PC-9 (cell line): ENCODE measurements around the gene INPP5A. TPM values are rescaled to one million over a fixed set of nuclear protein-coding genes. Genes with fewer than 3 reads are reported as not detected.

Experiments used
- BruUV-seq: library from RNA; stranded (reverse); fragments of 400-500 nt; replicated peaks from 2 replicates; lab custom pipeline; 2021; lab: Mats Ljungman, UMichigan
- CTCF ChIA-PET: fragments of 300-600 bp; sonication (Branson Sonifier 250); formaldehyde crosslinking; loops from one replicate; lab custom pipeline; 2022; ENCODE audit warnings: antibody characterized with exemption; lab: Charles Lee
- POLR2A ChIA-PET: fragments of 300-600 bp; sonication (Branson Sonifier 250); formaldehyde crosslinking; loops from one replicate; lab custom pipeline; 2022; ENCODE audit warnings: antibody characterized with exemption; ENCODE audit not compliant: unreplicated experiment; lab: Charles Lee
- DNase-seq, 2 experiments: peaks; one replicate each; pipeline versions ENCODE4 v3.0.0 to v3.0.0-alpha.2; 2015 to 2022; ENCODE audit warnings: mixed read lengths in 1 of 2
- H2AFZ ChIP-seq: fragments of 200-600 bp; sonication (generic); 2 replicates; pipeline ENCODE4 v1.8.1; 2017; ENCODE audit warnings: antibody characterized with exemption
- H3F3A ChIP-seq: fragments of 200-600 bp; sonication (generic); 2 replicates; pipeline ENCODE4 v1.8.1; 2017; ENCODE audit warnings: antibody characterized with exemption, mild to moderate bottlenecking, low read depth; ENCODE audit not compliant: insufficient read depth
- H3K27ac ChIP-seq: fragments of 200-600 bp; sonication (generic); 2 replicates; pipeline ENCODE4 v1.6.1; 2016; ENCODE audit warnings: mixed run types
- H3K27me3 ChIP-seq: fragments of 200-600 bp; sonication (generic); 2 replicates; pipeline ENCODE4 v1.6.1; 2016; ENCODE audit warnings: low read depth, mixed run types; ENCODE audit not compliant: insufficient read depth
- H3K36me3 ChIP-seq: fragments of 200-600 bp; sonication (generic); 2 replicates; pipeline ENCODE4 v1.6.1; 2016; ENCODE audit warnings: low read depth, mixed run types
- H3K4me1 ChIP-seq: fragments of 200-600 bp; sonication (generic); replicated peaks from 2 replicates; pipeline ENCODE4 v1.6.1; 2016; ENCODE audit warnings: mixed run types; ENCODE audit not compliant: insufficient read depth
- H3K4me2 ChIP-seq: fragments of 200-600 bp; sonication (generic); 2 replicates; pipeline ENCODE4 v1.6.1; 2017; ENCODE audit warnings: mixed run types
- H3K4me3 ChIP-seq: fragments of 200-600 bp; sonication (generic); 2 replicates; pipeline ENCODE4 v1.6.1; 2016; ENCODE audit warnings: mixed run types
- H3K79me2 ChIP-seq: fragments of 200-600 bp; sonication (generic); 2 replicates; pipeline ENCODE4 v1.6.1; 2017; ENCODE audit warnings: low read depth, mixed run types
- H3K9me2 ChIP-seq: fragments of 200-600 bp; sonication (generic); 2 replicates; pipeline ENCODE4 v1.8.1; 2017; ENCODE audit warnings: mild to moderate bottlenecking; ENCODE audit not compliant: insufficient read depth
- H3K9me3 ChIP-seq: fragments of 200-600 bp; sonication (generic); 2 replicates; pipeline ENCODE4 v1.8.1; 2016; ENCODE audit warnings: low read depth; ENCODE audit not compliant: insufficient read depth
- H4K20me1 ChIP-seq: fragments of 200-600 bp; sonication (generic); 2 replicates; pipeline ENCODE4 v1.8.1; 2017; ENCODE audit not compliant: insufficient read depth
- CTCF ChIP-seq: fragments of 200-600 bp; sonication (generic); conservative IDR thresholded peaks from 2 replicates; pipeline ENCODE4 v1.6.1; 2017; ENCODE audit warnings: mixed run types, antibody characterized with exemption, mild to moderate bottlenecking, moderate library complexity
- EZH2 ChIP-seq: fragments of 200-600 bp; sonication (generic); IDR thresholded peaks from 2 replicates; pipeline ENCODE4 v1.8.0; 2017; ENCODE audit warnings: antibody characterized with exemption, low read depth
- intact Hi-C: fragments of 100-400 bp; cut with micrococcal nuclease; formaldehyde crosslinking; loops from one replicate; pipeline ENCODE4 v1.10.0; 2022; ENCODE audit not compliant: unreplicated experiment
- total RNA-seq: library from RNA; stranded (reverse); gene quantifications from 2 replicates; pipeline ENCODE4 v1.2.3, GENCODE V29; 2021

INPP5A gene
- total RNA-seq, 1 experiment from 2014 or later: 18.4 TPM

- H3K9me3 ChIP-seq: no peaks in the 10 kb centered on the region
- intact Hi-C loops: no loop called here
- H3K27me3 ChIP-seq: no peaks in the 10 kb centered on the region
- no peaks in the 10 kb centered on the region for H3K79me2 ChIP-seq
- ChIA-PET CTCF (no interaction called here), POLR2A (no interaction called here)
- no peak overlapping the region for H2AFZ ChIP-seq
- no peak for DNase-seq
- no peak overlapping the region for H3K4me2 ChIP-seq
- TF ChIP-seq CTCF: no peak
- no peak for TF ChIP-seq EZH2
- H4K20me1 ChIP-seq: no peaks in the 10 kb centered on the region
- BruUV-seq: no TSS peak
- H3K9me2 ChIP-seq: no peaks in the 10 kb centered on the region
- no peak overlapping the region for H3K27ac ChIP-seq
- no peak overlapping the region for H3K4me3 ChIP-seq
- no peaks in the 10 kb centered on the region for H3F3A ChIP-seq
- H3K4me1 ChIP-seq: no peaks in the 10 kb centered on the region
- no peaks in the 10 kb centered on the region for H3K36me3 ChIP-seq
Observed at GRCh38 chr10:132696204-132696603, 158.6 kb downstream of the INPP5A start.

- Histone ChIP-seq H3K27me3 (no peaks in the 10 kb centered on the region), H3F3A (no peaks in the 10 kb centered on the region), H3K4me3 (no peak overlapping the region), H3K9me2 (no peaks in the 10 kb centered on the region), H3K4me1 (no peaks in the 10 kb centered on the region), H3K79me2 (no peaks in the 10 kb centered on the region), H2AFZ (no peak overlapping the region), H3K27ac (no peak overlapping the region), H3K36me3 (no peaks in the 10 kb centered on the region), H3K4me2 (no peak overlapping the region), H3K9me3 (no peaks in the 10 kb centered on the region), H4K20me1 (no peaks in the 10 kb centered on the region)
- POLR2A ChIA-PET: no interaction called here
- BruUV-seq: no TSS peak
- intact Hi-C loops: no loop called here
- TF ChIP-seq EZH2 (no peak), CTCF (no peak)
- DNase-seq: no peak
- CTCF ChIA-PET: no interaction called here
Observed at GRCh38 chr10:132696728-132697577, 159.4 kb downstream of the INPP5A start.

- H3K4me1 ChIP-seq: no peaks in the 10 kb centered on the region
- H2AFZ ChIP-seq: no peak overlapping the region
- H3K36me3 ChIP-seq: no peaks in the 10 kb centered on the region
- H3K27ac ChIP-seq: no peak overlapping the region
- H3K9me2 ChIP-seq: no peaks in the 10 kb centered on the region
- intact Hi-C loops: no loop called here
- H3K79me2 ChIP-seq: no peaks in the 10 kb centered on the region
- POLR2A ChIA-PET: no interaction called here
- DNase-seq: no peak
- H4K20me1 ChIP-seq: no peaks in the 10 kb centered on the region
- no peaks in the 10 kb centered on the region for H3K27me3 ChIP-seq
- no peaks in the 10 kb centered on the region for H3K9me3 ChIP-seq
- no peaks in the 10 kb centered on the region for H3F3A ChIP-seq
- CTCF ChIA-PET: no interaction called here
- no TSS peak for BruUV-seq
- H3K4me3 ChIP-seq: no peak overlapping the region
- no peak for TF ChIP-seq CTCF
- TF ChIP-seq EZH2: no peak
- H3K4me2 ChIP-seq: no peak overlapping the region
Observed at GRCh38 chr10:132697578-132698200, 160.1 kb downstream of the INPP5A start.
